ENCODE data around the gene APOBEC3B.

DNA sequence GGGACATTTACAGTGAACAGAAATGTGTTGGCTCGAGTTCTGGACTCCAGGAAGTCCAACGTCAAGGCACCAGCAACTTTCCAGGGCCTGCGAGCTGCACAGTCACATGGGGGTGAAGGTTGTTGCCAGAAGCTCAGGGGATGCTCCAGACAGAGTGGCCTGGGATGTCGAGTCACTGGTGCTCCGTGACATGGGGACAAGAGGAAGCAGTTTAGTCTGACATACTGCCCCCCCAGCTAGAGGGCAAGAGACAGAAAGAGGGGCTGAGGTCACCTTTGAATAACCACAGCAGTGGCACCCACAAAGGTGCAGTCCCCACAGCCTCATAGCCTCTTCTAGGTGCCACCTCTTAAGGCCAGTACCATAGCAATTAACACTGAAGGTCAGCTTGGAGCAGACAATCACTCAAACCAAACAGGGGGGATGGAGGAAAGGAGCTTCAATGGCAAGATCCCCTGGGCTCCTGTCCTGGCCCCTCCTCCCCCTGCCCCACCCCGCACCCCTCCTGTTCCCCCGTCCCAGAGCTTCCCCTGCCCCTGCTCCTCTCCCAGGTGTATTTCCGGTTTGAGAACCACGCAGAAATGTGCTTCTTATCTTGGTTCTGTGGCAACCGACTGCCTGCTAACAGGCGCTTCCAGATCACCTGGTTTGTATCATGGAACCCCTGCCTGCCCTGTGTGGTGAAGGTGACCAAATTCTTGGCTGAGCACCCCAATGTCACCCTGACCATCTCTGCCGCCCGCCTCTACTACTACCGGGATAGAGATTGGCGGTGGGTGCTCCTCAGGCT, 42.6 kb downstream of the APOBEC3B start:
- TF ChIP-seq, protein P1, sequence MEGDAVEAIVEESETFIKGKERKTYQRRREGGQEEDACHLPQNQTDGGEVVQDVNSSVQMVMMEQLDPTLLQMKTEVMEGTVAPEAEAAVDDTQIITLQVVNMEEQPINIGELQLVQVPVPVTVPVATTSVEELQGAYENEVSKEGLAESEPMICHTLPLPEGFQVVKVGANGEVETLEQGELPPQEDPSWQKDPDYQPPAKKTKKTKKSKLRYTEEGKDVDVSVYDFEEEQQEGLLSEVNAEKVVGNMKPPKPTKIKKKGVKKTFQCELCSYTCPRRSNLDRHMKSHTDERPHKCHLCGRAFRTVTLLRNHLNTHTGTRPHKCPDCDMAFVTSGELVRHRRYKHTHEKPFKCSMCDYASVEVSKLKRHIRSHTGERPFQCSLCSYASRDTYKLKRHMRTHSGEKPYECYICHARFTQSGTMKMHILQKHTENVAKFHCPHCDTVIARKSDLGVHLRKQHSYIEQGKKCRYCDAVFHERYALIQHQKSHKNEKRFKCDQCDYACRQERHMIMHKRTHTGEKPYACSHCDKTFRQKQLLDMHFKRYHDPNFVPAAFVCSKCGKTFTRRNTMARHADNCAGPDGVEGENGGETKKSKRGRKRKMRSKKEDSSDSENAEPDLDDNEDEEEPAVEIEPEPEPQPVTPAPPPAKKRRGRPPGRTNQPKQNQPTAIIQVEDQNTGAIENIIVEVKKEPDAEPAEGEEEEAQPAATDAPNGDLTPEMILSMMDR (optimal IDR thresholded peaks at IDR 0.05 in 1 of 3, IDR thresholded peaks at IDR 0.05 in 1 of 3, conservative IDR thresholded peaks at IDR 0.05 in 1 of 3; ENCODE audit: extremely low read depth in 1 of 3, insufficient read depth in 2 of 3, low read length in 3 of 3) = no peak
- no peak for TF ChIP-seq EZH2 (IDR thresholded peaks at IDR 0.05; ENCODE audit: low read length)

Measured in keratinocyte (primary cell).